ENCODE measurements around the gene TBC1D19.

TBC1D19 gene

GRCh38 chr4:26793735-26794134 is 209.9 kb downstream of the TBC1D19 start:
- TF ChIP-seq, protein P1, sequence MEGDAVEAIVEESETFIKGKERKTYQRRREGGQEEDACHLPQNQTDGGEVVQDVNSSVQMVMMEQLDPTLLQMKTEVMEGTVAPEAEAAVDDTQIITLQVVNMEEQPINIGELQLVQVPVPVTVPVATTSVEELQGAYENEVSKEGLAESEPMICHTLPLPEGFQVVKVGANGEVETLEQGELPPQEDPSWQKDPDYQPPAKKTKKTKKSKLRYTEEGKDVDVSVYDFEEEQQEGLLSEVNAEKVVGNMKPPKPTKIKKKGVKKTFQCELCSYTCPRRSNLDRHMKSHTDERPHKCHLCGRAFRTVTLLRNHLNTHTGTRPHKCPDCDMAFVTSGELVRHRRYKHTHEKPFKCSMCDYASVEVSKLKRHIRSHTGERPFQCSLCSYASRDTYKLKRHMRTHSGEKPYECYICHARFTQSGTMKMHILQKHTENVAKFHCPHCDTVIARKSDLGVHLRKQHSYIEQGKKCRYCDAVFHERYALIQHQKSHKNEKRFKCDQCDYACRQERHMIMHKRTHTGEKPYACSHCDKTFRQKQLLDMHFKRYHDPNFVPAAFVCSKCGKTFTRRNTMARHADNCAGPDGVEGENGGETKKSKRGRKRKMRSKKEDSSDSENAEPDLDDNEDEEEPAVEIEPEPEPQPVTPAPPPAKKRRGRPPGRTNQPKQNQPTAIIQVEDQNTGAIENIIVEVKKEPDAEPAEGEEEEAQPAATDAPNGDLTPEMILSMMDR (IDR thresholded peaks at IDR 0.05; ENCODE audit: low read depth, low read length, poor library complexity, severe bottlenecking): no peak
- no peak for TF ChIP-seq EZH2phosphoT487 (IDR thresholded peaks at IDR 0.05; ENCODE audit: borderline replicate concordance, low read length)
- no peaks in the 10 kb centered on the region; the same call in 1 of the 2 replicates for H3K9me3 ChIP-seq (ENCODE audit: control insufficient read depth, insufficient read depth, low read length)

GRCh38 chr4:26796081-26796480 is 212.2 kb downstream of the TBC1D19 start:
- H3K36me3 ChIP-seq (ENCODE audit: control insufficient read depth, low read length): no peaks in the 10 kb centered on the region
- TF ChIP-seq, protein P1 (IDR thresholded peaks at IDR 0.05; ENCODE audit: low read depth, low read length, poor library complexity, severe bottlenecking): no peak
- TF ChIP-seq EZH2phosphoT487 (IDR thresholded peaks at IDR 0.05; ENCODE audit: borderline replicate concordance, low read length): no peak
- no peaks in the 10 kb centered on the region for H3F3A ChIP-seq (ENCODE audit: control insufficient read depth, insufficient read depth)
- no peaks in the 10 kb centered on the region for H3K79me2 ChIP-seq (ENCODE audit: control insufficient read depth, low read length)
- H3K27ac ChIP-seq (ENCODE audit: low read depth, low read length): no peak overlapping the region
- no peak overlapping the region for H3K4me3 ChIP-seq (ENCODE audit: low read length)
- no peaks in the 10 kb centered on the region for H3K27me3 ChIP-seq (ENCODE audit: control insufficient read depth, low read length)
- no peak overlapping the region for H3K4me2 ChIP-seq (ENCODE audit: low read length)
- H3K9me2 ChIP-seq (replicated peaks; ENCODE audit: control insufficient read depth, low read length): no peaks in the 10 kb centered on the region
- no peaks in the 10 kb centered on the region for H3K4me1 ChIP-seq (ENCODE audit: control insufficient read depth, low read length)
- no peaks in the 10 kb centered on the region; the same call in 1 of the 2 replicates for H3K9me3 ChIP-seq (ENCODE audit: control insufficient read depth, insufficient read depth, low read length)
- no peaks in the 10 kb centered on the region for H4K20me1 ChIP-seq (ENCODE audit: control insufficient read depth, insufficient read depth, low read depth, low read length)

More at GRCh38 chr4:26793735-26794134, 209.9 kb downstream of the TBC1D19 start:
- no peaks in the 10 kb centered on the region for H3K79me2 ChIP-seq (ENCODE audit: control insufficient read depth, low read length)
- no peak overlapping the region for H3K4me3 ChIP-seq (ENCODE audit: low read length)
- peaks cover 1% of the 10 kb centered on the region for H3K4me1 ChIP-seq (ENCODE audit: control insufficient read depth, low read length)
- H3K36me3 ChIP-seq (ENCODE audit: control insufficient read depth, low read length): no peaks in the 10 kb centered on the region
- no peak overlapping the region for H3K27ac ChIP-seq (ENCODE audit: low read depth, low read length)
- no peak overlapping the region for H3K4me2 ChIP-seq (ENCODE audit: low read length)
- no peaks in the 10 kb centered on the region for H3K9me2 ChIP-seq (replicated peaks; ENCODE audit: control insufficient read depth, low read length)
- no peaks in the 10 kb centered on the region for H3K27me3 ChIP-seq (ENCODE audit: control insufficient read depth, low read length)
- no peaks in the 10 kb centered on the region for H3F3A ChIP-seq (ENCODE audit: control insufficient read depth, insufficient read depth)
- H4K20me1 ChIP-seq (ENCODE audit: control insufficient read depth, insufficient read depth, low read depth, low read length): no peaks in the 10 kb centered on the region

DNA sequence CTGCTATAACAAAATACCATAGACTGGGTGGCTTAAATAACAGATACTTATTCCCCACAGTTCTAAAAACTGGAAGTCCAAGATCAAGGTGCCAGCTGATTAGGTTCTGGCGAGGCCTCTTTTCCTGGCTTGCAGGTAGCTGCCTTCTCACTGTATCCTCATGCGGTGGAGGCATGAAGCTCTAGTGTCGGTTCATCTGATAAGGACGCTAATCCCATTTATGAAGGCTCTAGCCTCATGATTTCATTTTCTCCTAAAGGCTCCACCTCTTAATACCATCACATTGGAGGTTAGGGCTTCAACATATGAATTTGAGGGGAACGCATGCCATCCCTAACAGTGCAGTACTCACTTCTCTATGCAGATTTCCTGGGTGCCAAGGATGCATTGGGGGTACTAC is 218.9 kb downstream of the TBC1D19 start:
- H3K27me3 ChIP-seq (ENCODE audit: control insufficient read depth, low read length): no peaks in the 10 kb centered on the region
- no peaks in the 10 kb centered on the region; the same call in 1 of the 2 replicates for H3K9me3 ChIP-seq (ENCODE audit: control insufficient read depth, insufficient read depth, low read length)
- H3K79me2 ChIP-seq (ENCODE audit: control insufficient read depth, low read length): no peaks in the 10 kb centered on the region
- no peaks in the 10 kb centered on the region for H3F3A ChIP-seq (ENCODE audit: control insufficient read depth, insufficient read depth)
- H3K36me3 ChIP-seq (ENCODE audit: control insufficient read depth, low read length): no peaks in the 10 kb centered on the region
- TF ChIP-seq, protein P1 (IDR thresholded peaks at IDR 0.05; ENCODE audit: low read depth, low read length, poor library complexity, severe bottlenecking): no peak
- no peak for TF ChIP-seq EZH2phosphoT487 (IDR thresholded peaks at IDR 0.05; ENCODE audit: borderline replicate concordance, low read length)
- no peak overlapping the region for H3K27ac ChIP-seq (ENCODE audit: low read depth, low read length)
- peaks cover 18% of the 10 kb centered on the region for H3K4me1 ChIP-seq (ENCODE audit: control insufficient read depth, low read length)
- no peaks in the 10 kb centered on the region for H3K9me2 ChIP-seq (replicated peaks; ENCODE audit: control insufficient read depth, low read length)
- no peaks in the 10 kb centered on the region for H4K20me1 ChIP-seq (ENCODE audit: control insufficient read depth, insufficient read depth, low read depth, low read length)
- H3K4me2 ChIP-seq (ENCODE audit: low read length): no peak overlapping the region
- no peak overlapping the region for H3K4me3 ChIP-seq (ENCODE audit: low read length)

All from DOHH2 (cell line).